ENCODE data around the gene NT5C2. TPM values are rescaled to one million over a fixed set of nuclear protein-coding genes. Genes with fewer than 3 reads are reported as not detected.

The NT5C2 gene
- total and polyA plus RNA-seq, 2 of the 4 experiments (the other 2 are of a cell fraction), result 60.0 to 65.1 TPM

- Histone ChIP-seq H4K91ac (ENCODE audit: insufficient read depth, low read depth, low read length) (no peak overlapping the region), H3K4me1 (ENCODE audit: control insufficient read depth, insufficient read depth, low read length) (peaks cover 7% of the 10 kb centered on the region; the same call in 1 of the 2 replicates), H3K56ac (ENCODE audit: extremely low read depth, insufficient read depth, low read length) (no peak overlapping the region), H3K9me3 (ENCODE audit: control insufficient read depth, insufficient read depth, low read length) (no peaks in the 10 kb centered on the region), H2AFZ (replicated peaks; ENCODE audit: low read length, poor library complexity) (no peak overlapping the region), H3K36me3 (ENCODE audit: control insufficient read depth, insufficient read depth, low read length) (peaks cover 13% of the 10 kb centered on the region), H2BK5ac (ENCODE audit: low read depth, low read length, poor library complexity, severe bottlenecking) (no peak overlapping the region), H2AK9ac (replicated peaks; ENCODE audit: low read depth, low read length, poor library complexity) (no peak overlapping the region), H4K5ac (ENCODE audit: low read depth, low read length) (no peak overlapping the region), H3K9ac (ENCODE audit: low read depth, low read length) (no peak overlapping the region), H3K4me2 (ENCODE audit: low read depth, low read length) (no peak overlapping the region), H2BK15ac (ENCODE audit: low read depth, low read length) (no peak overlapping the region), H2BK120ac (ENCODE audit: low read depth, low read length) (no peak overlapping the region), H3K79me1 (ENCODE audit: low read depth in 1 of 2, low read length in 2 of 2) (peaks cover 13 to 48% of the 10 kb centered on the region in 2 experiments; a peak in 3 of 4 replicates), H3K18ac (ENCODE audit: low read depth, low read length) (no peak overlapping the region), H3K4me3 (ENCODE audit: insufficient read depth, low read depth, low read length) (no peak overlapping the region), H3K23ac (ENCODE audit: low read depth, low read length) (no peak overlapping the region), H3K27ac (ENCODE audit: insufficient read depth, low read length) (no peak overlapping the region), H3K9me1 (ENCODE audit: insufficient read depth, low read length) (peaks cover 9% of the 10 kb centered on the region; the same call in 1 of the 2 replicates), H3K14ac (replicated peaks; ENCODE audit: low read depth, low read length) (no peak overlapping the region), H3K4ac (ENCODE audit: low read depth, low read length) (no peak overlapping the region; the same call in 1 of the 2 replicates), H2BK20ac (ENCODE audit: low read depth, low read length) (no peak overlapping the region), H3K27me3 (ENCODE audit: control insufficient read depth, insufficient read depth, low read length) (no peaks in the 10 kb centered on the region), H2AK5ac (ENCODE audit: low read depth, low read length) (peak overlapping the region; percentile 57), H4K8ac (ENCODE audit: low read depth in 2 of 2, low read length in 2 of 2) (no peak overlapping the region), H4K20me1 (ENCODE audit: insufficient read depth, low read length) (0 out of 2 replicates have a peak, but pooled peaks cover 5% of the 10 kb centered on the region)
- ChIA-PET CTCF (interaction anchor here (0.6 to 1.3 kb wide), 3 partner anchors 12 to 739 kb away, joined by 3 to 4 read pairs (median 3); partner anchors contain the start of gene CNNM2), POLR2A (ENCODE audit: unreplicated experiment) (no interaction called here)
- no TSS peak for BruUV-seq (replicated peaks)
- TF ChIP-seq USF2 (IDR thresholded peaks at IDR 0.05; ENCODE audit: low read depth, low read length) (no peak), NFE2L2 (IDR thresholded peaks at IDR 0.05; ENCODE audit: low read depth, low read length) (no peak), RAD21 (IDR thresholded peaks at IDR 0.05; ENCODE audit: low read length) (no peak), MXI1 (IDR thresholded peaks at IDR 0.05; ENCODE audit: borderline replicate concordance, low read depth, low read length) (no peak), POLR2A (IDR thresholded peaks at IDR 0.05; ENCODE audit: low read depth, low read length) (no peak), RFX5 (IDR thresholded peaks at IDR 0.05; ENCODE audit: low read depth, low read length) (no peak), MAZ (IDR thresholded peaks at IDR 0.05; ENCODE audit: borderline replicate concordance, low read depth, low read length) (no peak), ELK1 (IDR thresholded peaks at IDR 0.05; ENCODE audit: borderline replicate concordance, low read depth, low read length) (no peak)
- WGBS, 2 experiments (ENCODE audit: extremely low coverage in 2 of 2, insufficient read length in 1 of 2), result 98% methylated on average over 8 of the region's 16 CpGs; no CpG with 5 or more reads in 1 of the 2 experiments
- in situ Hi-C loops (cut with MboI; ENCODE audit: low sequenced_read_pairs) (loop anchor here (10.0 kb wide), 1 partner anchor 332 kb away; no protein-coding TSS in a partner anchor), intact Hi-C loops (cut with micrococcal nuclease) (no loop called here), dilution Hi-C loops (cut with HindIII; ENCODE audit: low sequenced_read_pairs, unreplicated experiment) (no loop called here)
- ATAC-seq (ENCODE audit: low read depth), result no peak
- DNase-seq, result no peak
Observed at GRCh38 chr10:103066141-103067098, 126.7 kb downstream of the NT5C2 start.

Measured in IMR-90 (cell line).